NOMO-1 (cell line): ENCODE results near the gene RHEX.

ENCODE experiments used
- DNase-seq, 2 experiments: peaks; one replicate each; lab custom pipeline; 2025; ENCODE audit not compliant: unreplicated experiment in 2 of 2; lab: John Stamatoyannopoulos, UW

Gene RHEX

DNA sequence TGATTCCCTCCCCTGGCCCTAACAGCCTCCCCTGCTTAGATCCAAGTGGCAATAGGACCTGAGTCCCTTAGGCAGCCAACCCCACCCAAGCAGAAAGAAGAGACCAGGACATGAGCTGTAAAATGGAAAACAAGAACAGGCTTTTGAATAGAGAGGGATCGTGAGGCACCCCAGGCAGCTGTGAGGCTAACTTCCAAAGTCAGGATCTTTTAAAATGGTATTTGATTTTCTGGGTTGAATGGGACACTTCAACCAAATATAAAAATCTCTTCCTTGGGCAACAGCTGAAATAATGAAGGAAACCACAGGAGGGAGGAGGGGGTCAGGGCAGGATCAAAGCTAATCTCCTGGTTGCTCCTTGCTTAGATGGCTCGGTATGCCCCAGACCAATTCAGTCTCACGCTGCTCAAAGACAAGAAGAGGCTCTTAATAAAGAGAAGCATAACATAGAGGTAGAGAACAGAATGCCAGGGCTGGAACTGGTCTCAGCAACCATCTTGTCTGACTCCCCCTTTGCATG, 92.9 kb downstream of the RHEX start:
- no peak for DNase-seq
